ENCODE results near the gene SLC22A3.

- TF ChIP-seq CTCF (IDR thresholded peaks at IDR 0.05 in 4 of 5, conservative IDR thresholded peaks at IDR 0.05 in 1 of 5) = no peak
- no peak for TF ChIP-seq POLR2A (IDR thresholded peaks at IDR 0.05)
Observed at GRCh38 chr6:160319246-160319645, 28.9 kb upstream of the SLC22A3 start.
